Measurements from ENCODE around the gene E4F1. TPM values are rescaled to one million over a fixed set of nuclear protein-coding genes. Genes with fewer than 3 reads are reported as not detected.

Gene E4F1
- total and polyA plus RNA-seq, 5 experiments from 2014 or later: 8.7 to 41.2 (median 19.2) TPM

DNA sequence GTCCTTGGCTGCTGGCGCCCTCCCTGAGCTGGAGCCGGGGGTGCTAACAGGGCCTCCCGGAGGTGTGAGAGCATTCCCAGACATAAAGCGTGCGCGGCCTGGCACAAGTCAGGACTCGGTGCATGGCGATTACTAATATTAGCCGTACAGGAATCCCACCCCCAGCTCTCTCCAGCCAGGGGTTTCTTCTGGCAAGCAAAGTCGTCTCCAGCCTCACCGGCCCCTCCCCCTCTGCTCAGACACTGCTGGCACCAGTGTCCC, 32.0 kb upstream of the E4F1 start:
- POLR2A ChIA-PET: interaction anchor here (1.2 kb wide), 1 partner anchor 23 kb away, joined by 3 read pairs; the partner anchor contains the start of gene PGP
- no peak overlapping the region for H3K27ac Mint-ChIP-seq

DNA sequence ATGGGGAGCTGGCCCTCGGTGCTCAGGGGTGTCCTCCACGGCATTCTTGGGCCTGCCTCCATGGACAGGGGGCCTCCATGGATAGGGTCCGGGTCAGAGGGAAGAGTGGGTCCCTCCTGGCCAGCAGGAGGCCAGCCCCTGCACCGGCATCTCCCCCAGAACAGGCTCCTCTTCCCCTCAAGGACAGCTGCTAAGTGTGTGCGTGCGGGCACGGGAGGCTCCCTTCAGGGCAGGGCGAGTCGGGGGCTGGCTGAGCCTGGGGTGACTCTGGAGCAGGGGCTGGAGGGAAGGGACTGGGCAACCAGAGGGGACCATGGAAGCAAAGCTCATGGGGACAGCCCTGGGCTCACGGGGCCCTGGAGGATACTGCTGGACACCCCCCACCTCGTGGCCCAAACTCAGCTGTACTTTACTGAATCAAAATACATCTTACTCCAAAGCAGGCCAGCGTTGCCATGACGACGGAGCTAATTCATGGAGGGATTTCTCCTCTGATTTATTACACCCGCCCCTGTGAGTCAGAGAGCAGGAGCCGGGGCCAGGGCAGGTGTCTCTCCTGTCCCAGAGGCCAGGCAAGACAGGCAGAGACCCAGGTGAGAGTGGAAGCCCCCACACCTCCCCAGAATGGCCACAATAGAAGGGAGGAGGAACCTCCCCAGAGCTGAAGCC, 29.1 kb upstream of the E4F1 start:
- H3K27me3 Mint-ChIP-seq: peaks cover 6 to 26% (median 18%) of the 10 kb centered on the region in 5 donors
- H3K9me3 Mint-ChIP-seq: no peaks in the 10 kb centered on the region
- POLR2A ChIA-PET: interaction anchor here (0.5 to 3.6 kb wide), 9 partner anchors 10 to 307 kb away, joined by 3 to 13 read pairs (median 6); partner anchors contain the start of genes ABCA3, ECI1, MLST8 and RNPS1
- H3K36me3 Mint-ChIP-seq: no peaks in the 10 kb centered on the region
- DNase-seq (no peak), ATAC-seq (no peak)
- H3K4me3 Mint-ChIP-seq: peak overlapping the region in 4 of 10 donors; percentile 34 to 63 (median 52)
- H3K4me1 Mint-ChIP-seq: peaks cover 2 to 15% (median 7%) of the 10 kb centered on the region in 4 donors
- no peak overlapping the region for H3K27ac Mint-ChIP-seq

More for the DNA sequence above, 32.0 kb upstream of the E4F1 start:
- ATAC-seq (no peak), DNase-seq (no peak)
- H3K9me3 Mint-ChIP-seq: no peaks in the 10 kb centered on the region
- no peaks in the 10 kb centered on the region for H3K36me3 Mint-ChIP-seq
- no peak overlapping the region for H3K4me3 Mint-ChIP-seq
- H3K27me3 Mint-ChIP-seq: peaks cover 0 to 5% (median 4%) of the 10 kb centered on the region in 5 donors
- peaks cover 2 to 10% (median 7%) of the 10 kb centered on the region in 4 donors for H3K4me1 Mint-ChIP-seq

GRCh38 chr16:2194852-2195321, 28.5 kb upstream of the E4F1 start:
- H3K27ac Mint-ChIP-seq: peak overlapping the region in 3 of 10 donors; percentile 14 to 73 (median 20)
- DNase-seq (peak in 9 of 10 donors; percentile 35 to 80 (median 52)), ATAC-seq (peak; percentile 79 to 82)
- H3K4me3 Mint-ChIP-seq: peak overlapping the region in 9 of 10 donors; percentile 34 to 79 (median 59)
- no peaks in the 10 kb centered on the region for H3K9me3 Mint-ChIP-seq
- H3K4me1 Mint-ChIP-seq: peaks cover 2 to 15% (median 7%) of the 10 kb centered on the region in 4 donors
- peaks cover 6 to 27% (median 18%) of the 10 kb centered on the region in 5 donors for H3K27me3 Mint-ChIP-seq
- POLR2A ChIA-PET: interaction anchor here (0.5 to 3.6 kb wide), 10 partner anchors 10 to 306 kb away, joined by 3 to 13 read pairs (median 6); partner anchors contain the start of genes ABCA3, ECI1, MLST8 and RNPS1
- H3K36me3 Mint-ChIP-seq: no peaks in the 10 kb centered on the region

GRCh38 chr16:2195322-2196161, 27.8 kb upstream of the E4F1 start:
- Mint-ChIP-seq H3K36me3 (no peaks in the 10 kb centered on the region), H3K4me1 (peaks cover 2 to 15% (median 7%) of the 10 kb centered on the region in 4 donors), H3K27ac (no peak overlapping the region), H3K27me3 (peaks cover 6 to 32% (median 19%) of the 10 kb centered on the region in 5 donors), H3K9me3 (no peaks in the 10 kb centered on the region), H3K4me3 (peak overlapping the region in 7 of 10 donors; percentile 2 to 79 (median 50))
- peak; percentile 36 to 43 for ATAC-seq
- POLR2A ChIA-PET: interaction anchor here (0.5 to 3.6 kb wide), 8 partner anchors 9 to 306 kb away, joined by 3 to 13 read pairs (median 8); partner anchors contain the start of genes ABCA3, ECI1, MLST8 and TRAF7
- DNase-seq: no peak

DNA sequence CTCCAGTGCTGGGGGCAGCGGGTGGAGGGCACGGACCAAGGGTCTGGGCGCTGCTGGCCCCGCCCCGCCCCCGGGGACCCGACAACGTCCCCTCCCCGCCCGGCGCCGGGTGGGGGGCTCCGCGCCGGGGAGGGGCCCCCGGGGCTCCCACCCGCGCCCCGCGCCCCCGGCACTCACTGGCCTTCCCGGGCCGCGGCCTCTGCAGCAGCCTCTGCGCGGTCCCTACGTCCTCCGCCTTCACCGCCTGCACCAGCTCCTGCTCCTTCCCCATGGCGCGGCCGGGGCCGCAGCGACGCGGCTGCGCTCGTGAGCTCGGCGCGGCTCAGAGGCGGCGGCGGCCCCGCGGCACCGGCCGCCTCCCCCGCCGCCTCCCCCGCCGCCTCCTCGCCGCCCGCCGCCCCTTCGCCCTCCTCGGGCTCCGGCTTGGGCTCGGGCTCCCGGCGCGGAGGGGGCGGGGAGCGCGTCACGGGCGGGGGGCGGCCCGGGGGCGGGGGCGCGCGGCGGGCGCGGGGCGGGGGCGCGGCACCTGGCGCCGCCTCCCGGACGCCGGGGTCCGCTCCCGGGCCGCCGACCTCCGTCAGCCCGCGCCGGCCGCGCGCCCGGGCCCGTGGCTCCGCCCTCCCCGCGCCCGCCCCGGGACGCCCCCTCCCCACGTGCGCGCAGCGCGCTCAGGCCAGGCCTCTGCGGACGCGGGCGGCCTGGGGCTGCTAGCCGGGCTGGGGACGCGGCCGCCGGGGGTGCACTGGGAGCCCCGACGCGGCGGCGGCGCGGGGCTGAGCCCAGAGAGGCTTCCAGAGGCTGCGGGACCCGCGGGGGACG, 27.0 kb upstream of the E4F1 start, which contains the start of gene CASKIN1:
CASKIN1 (minus strand) TSS at position 444 of the 819 bp plus-strand sequence; CDS start at position 271, 173 bp downstream.
- Mint-ChIP-seq H3K4me3 (peak within 1 kb of the TSS; percentile 24 to 73 (median 58)), H3K4me1 (peaks cover 2 to 15% (median 7%) of the 10 kb centered on the region in 4 donors), H3K36me3 (no peaks in the 10 kb centered on the region), H3K27ac (no peak within 1 kb of the TSS), H3K27me3 (peaks cover 6 to 32% (median 19%) of the 10 kb centered on the region in 5 donors), H3K9me3 (no peaks in the 10 kb centered on the region)
- POLR2A ChIA-PET: interaction anchor here (0.7 to 3.6 kb wide), 3 partner anchors 8 to 64 kb away, joined by 3 to 12 read pairs (median 10); partner anchors contain the start of genes MLST8 and TRAF7
- DNase-seq: peak in 2 of 10 donors; percentile 15 to 31
- peak; percentile 57 to 62 for ATAC-seq

GRCh38 chr16:2196981-2197511, 26.3 kb upstream of the E4F1 start:
- Mint-ChIP-seq H3K4me1 (peaks cover 2 to 15% (median 7%) of the 10 kb centered on the region in 4 donors), H3K27ac (no peak overlapping the region), H3K9me3 (no peaks in the 10 kb centered on the region), H3K27me3 (peaks cover 6 to 32% (median 19%) of the 10 kb centered on the region in 5 donors), H3K4me3 (peak overlapping the region; percentile 24 to 72 (median 54)), H3K36me3 (no peaks in the 10 kb centered on the region)
- DNase-seq (peak in 1 of 10 donors; percentile 2), ATAC-seq (no peak)
- POLR2A ChIA-PET: interaction anchor here (3.6 kb wide), 1 partner anchor 8 kb away, joined by 12 read pairs; the partner anchor contains the start of gene MLST8

DNA sequence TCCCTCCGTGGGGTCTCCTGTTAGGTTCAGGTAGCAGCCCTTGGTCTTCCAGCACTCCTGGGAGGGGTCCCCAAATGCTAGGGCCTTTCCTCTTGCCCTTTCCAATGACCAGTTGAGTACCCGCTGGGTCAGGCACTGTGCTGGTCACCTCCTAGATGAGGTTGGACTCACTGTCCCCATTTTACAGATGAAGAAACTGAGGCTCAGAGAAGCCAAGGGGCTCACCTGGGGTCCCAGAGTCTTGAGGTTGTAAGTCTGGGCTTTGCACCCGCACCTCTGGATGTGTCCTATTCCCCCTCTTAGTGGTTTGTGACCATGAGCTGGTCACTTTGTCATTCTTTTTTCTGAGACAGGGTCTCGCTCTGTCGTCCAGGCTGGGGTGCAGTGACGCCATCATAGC, 25.6 kb upstream of the E4F1 start:
- Mint-ChIP-seq H3K4me1 (peaks cover 2 to 15% (median 7%) of the 10 kb centered on the region in 4 donors), H3K27ac (no peak overlapping the region), H3K4me3 (peak overlapping the region; percentile 29 to 72 (median 58)), H3K27me3 (peaks cover 6 to 32% (median 19%) of the 10 kb centered on the region in 5 donors), H3K9me3 (no peaks in the 10 kb centered on the region), H3K36me3 (no peaks in the 10 kb centered on the region)
- DNase-seq: no peak
- POLR2A ChIA-PET: no interaction called here
- ATAC-seq: no peak

- Mint-ChIP-seq H3K4me1 (peaks cover 2 to 15% (median 7%) of the 10 kb centered on the region in 4 donors), H3K9me3 (no peaks in the 10 kb centered on the region), H3K27ac (no peak overlapping the region), H3K4me3 (peak overlapping the region; percentile 29 to 72 (median 56)), H3K27me3 (peaks cover 6 to 32% (median 19%) of the 10 kb centered on the region in 5 donors), H3K36me3 (no peaks in the 10 kb centered on the region)
- POLR2A ChIA-PET: no interaction called here
- DNase-seq: no peak
- ATAC-seq: no peak
Measured at GRCh38 chr16:2198283-2198682, 25.1 kb upstream of the E4F1 start.

DNA sequence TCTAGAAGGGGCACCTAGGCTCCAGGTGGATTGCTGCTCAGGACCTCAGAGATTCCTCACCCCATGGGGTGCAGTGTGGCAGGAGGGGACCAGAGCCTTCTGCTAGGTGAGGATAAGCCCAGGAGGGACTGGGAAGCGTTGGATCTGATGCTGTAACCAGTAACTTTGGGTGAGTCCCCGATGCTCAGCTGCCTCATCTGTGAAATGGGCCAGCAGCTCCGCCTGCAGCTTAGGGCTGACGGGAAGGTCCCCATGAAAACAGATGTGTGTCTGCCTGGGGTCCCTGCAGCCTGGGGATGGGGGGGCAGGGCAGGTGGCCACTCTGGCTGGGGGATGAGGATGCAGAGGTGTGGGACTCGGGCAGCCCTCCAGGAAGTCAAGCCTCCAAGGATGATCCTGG, 24.3 kb upstream of the E4F1 start:
- POLR2A ChIA-PET: no interaction called here
- peak overlapping the region in 1 of 10 donors; percentile 9 for H3K4me3 Mint-ChIP-seq
- H3K9me3 Mint-ChIP-seq: no peaks in the 10 kb centered on the region
- peaks cover 6 to 32% (median 19%) of the 10 kb centered on the region in 5 donors for H3K27me3 Mint-ChIP-seq
- H3K4me1 Mint-ChIP-seq: peaks cover 3 to 15% (median 8%) of the 10 kb centered on the region in 4 donors
- no peak overlapping the region for H3K27ac Mint-ChIP-seq
- no peak for ATAC-seq
- H3K36me3 Mint-ChIP-seq: no peaks in the 10 kb centered on the region
- DNase-seq: no peak

DNA sequence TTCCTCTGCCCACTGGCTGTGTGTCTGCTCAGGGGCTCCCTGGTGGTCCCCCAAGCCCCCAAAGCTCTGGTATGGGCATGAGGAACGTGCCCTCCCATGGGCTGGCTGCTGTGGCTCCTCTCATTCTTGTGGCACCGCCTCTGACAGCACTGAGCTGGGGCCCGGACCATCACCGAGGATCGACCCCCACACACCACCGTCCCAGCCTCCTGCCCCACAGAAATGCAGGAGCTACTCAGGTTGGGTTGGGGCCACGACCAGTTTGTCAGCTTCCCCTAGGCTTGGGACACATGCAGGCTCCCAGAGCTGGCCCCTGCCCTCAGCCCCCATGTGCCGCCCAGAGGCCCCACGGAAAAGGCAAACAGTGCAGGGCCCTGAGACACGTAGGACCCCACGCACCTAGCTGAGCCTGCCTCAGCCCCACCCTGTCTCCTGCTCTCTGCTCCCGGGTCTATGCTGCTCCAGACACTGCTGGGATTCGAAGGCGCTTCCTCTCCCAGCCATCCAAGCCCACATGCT, 23.7 kb upstream of the E4F1 start:
- DNase-seq (no peak), ATAC-seq (no peak)
- POLR2A ChIA-PET: no interaction called here
- H3K27me3 Mint-ChIP-seq: peaks cover 6 to 31% (median 19%) of the 10 kb centered on the region in 5 donors
- no peaks in the 10 kb centered on the region for H3K36me3 Mint-ChIP-seq
- H3K4me1 Mint-ChIP-seq: peaks cover 7 to 20% (median 13%) of the 10 kb centered on the region in 4 donors
- no peak overlapping the region for H3K4me3 Mint-ChIP-seq
- H3K27ac Mint-ChIP-seq: no peak overlapping the region
- H3K9me3 Mint-ChIP-seq: no peaks in the 10 kb centered on the region

DNA sequence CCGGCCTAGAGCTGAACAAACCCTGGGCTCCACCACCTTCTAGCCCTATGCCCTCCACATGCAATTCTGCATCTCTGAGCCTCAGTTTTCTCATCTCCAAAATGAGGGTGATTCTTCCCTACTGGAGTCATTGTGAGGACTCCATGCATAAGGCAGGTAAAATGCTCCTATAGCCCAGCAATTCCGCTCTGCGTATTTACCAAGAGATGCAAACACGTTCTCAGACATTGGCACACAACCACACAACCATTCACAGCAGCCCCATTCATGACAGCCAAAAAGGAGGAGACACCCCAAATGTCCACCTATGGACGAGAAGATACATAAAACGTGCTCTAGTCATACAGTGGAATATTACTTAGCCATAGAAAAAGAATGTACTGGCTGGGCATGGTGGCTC, 23.1 kb upstream of the E4F1 start:
- H3K27me3 Mint-ChIP-seq: peaks cover 3 to 27% (median 17%) of the 10 kb centered on the region in 5 donors
- peaks cover 6 to 15% (median 8%) of the 10 kb centered on the region in 4 donors for H3K4me1 Mint-ChIP-seq
- no peak overlapping the region for H3K27ac Mint-ChIP-seq
- no peak overlapping the region for H3K4me3 Mint-ChIP-seq
- no peaks in the 10 kb centered on the region for H3K9me3 Mint-ChIP-seq
- no peaks in the 10 kb centered on the region for H3K36me3 Mint-ChIP-seq
- POLR2A ChIA-PET: no interaction called here
- DNase-seq (no peak), ATAC-seq (no peak)
